ENCODE results near the gene RFC4.
"Not testable (repeated sequence)": the region's sequence is repeated elsewhere in the genome, so short reads cannot be mapped to it uniquely, and the experiment has no call there.

The RFC4 gene

DNA sequence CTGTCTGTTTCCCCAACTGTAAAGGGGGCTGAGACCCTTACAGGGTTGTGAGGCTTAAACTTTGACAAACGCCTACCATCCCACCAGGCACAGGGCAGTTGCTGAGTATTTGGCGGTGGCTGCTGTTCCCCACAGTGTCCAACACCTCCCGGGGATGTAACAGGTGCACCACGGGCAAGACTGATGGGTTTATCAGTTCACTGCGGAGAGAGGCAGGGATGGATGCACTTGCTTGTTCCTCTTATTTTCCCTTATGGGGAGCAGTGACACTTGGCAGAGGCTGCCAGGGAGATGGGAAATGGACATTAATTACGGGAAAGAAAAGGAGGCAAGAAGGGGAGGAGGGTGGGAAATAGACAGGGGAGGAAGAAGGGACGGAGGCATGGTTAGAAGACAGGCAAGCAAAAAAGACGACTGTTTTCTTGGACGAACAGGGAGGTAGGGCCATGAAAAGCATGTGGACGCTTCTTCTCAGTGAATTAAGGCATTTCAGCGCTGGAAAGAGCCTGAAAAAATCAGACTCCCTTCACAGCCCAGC lies 19.7 kb upstream of the RFC4 start:
- Histone ChIP-seq H3K36me3 (no peaks in the 10 kb centered on the region), H3K9me3 (no peaks in the 10 kb centered on the region), H3K9ac (no peak overlapping the region), H3K27ac (no peak overlapping the region), H3K4me3 (peak overlapping the region; percentile 79), H4K20me1 (peaks cover 15% of the 10 kb centered on the region), H3K27me3 (peaks cover 63% of the 10 kb centered on the region), H3K4me1 (peaks cover 26% of the 10 kb centered on the region), H3K4me2 (peak overlapping the region; percentile 98)
- TF ChIP-seq Cebpa-rat (IDR thresholded peaks at IDR 0.05), result no peak

DNA sequence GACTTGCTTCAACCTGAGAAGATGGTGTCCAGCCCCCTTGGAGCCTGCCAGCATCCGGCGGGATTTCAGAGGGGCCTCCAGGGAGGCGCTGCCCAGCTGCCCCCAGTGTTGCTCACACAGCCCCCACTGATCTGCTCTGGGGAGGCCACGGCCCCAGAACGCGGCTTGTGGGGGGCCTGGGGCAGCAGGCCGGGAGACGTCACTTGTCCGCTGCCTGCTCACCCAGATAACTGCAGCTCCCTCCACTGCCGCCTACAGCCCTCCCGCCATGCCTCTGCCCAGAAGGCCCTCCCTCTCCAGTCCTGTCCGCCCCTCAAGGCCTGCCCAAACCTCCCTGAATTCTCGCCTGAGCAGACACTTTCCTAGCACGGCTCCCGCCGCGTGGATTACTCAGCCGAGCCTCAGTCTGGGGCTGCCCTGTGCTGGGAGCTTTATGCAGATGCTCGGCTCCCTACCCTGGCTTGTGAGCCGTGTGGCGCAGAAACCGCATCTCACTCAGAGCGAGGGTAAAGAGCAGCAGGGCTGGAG lies 19.1 kb upstream of the RFC4 start:
- H3K9me3 ChIP-seq, result no peaks in the 10 kb centered on the region
- H3K9ac ChIP-seq, result no peak overlapping the region
- TF ChIP-seq Cebpa-rat (IDR thresholded peaks at IDR 0.05), result no peak
- no peaks in the 10 kb centered on the region for H3K36me3 ChIP-seq
- peak overlapping the region; percentile 98 for H3K4me2 ChIP-seq
- H3K4me3 ChIP-seq, result peak overlapping the region; percentile 12; the same call in 1 of the 2 replicates
- no peak overlapping the region for H3K27ac ChIP-seq
- peaks cover 63% of the 10 kb centered on the region for H3K27me3 ChIP-seq
- H3K4me1 ChIP-seq, result peaks cover 26% of the 10 kb centered on the region
- H4K20me1 ChIP-seq, result peaks cover 15% of the 10 kb centered on the region

DNA sequence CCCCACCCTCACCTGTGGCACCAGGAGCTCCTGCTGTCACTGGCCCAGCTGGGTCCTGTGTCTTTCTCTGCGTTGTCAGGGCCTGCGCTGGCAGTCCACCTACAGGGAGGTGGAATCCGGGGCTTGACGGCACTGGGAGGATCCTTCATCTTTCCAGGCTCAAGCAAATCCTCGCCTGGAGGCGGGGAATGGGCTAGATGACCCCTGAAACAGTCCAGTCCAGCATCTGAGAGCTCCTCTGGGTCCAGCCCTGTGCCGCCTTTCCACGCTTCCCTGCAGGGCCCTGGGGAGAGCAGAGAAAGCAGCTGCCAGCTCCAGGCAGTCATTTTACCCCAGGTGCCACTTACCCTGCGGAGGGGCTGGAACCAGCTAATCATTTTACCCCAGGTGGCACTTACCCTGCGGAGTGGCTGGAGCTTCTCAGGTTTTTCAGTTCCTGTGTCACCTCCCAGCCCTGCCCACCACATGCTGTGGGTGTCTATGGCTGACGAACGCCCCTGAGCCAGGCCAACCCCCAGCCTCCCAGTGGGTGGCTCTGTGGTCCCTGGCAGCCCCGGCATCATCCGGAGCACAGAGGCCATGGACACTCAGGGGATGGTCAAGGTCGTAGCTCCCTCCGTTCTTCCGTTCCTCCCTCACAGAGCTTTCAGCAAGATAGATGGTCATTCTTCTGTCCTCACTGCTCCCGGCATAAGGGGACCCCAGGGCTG lies 18.3 kb upstream of the RFC4 start:
- Histone ChIP-seq H3K4me2 (0 out of 2 replicates have a peak overlapping the region, but pooled peaks have one; percentile 98), H4K20me1 (peaks cover 15% of the 10 kb centered on the region), H3K36me3 (no peaks in the 10 kb centered on the region), H3K27ac (no peak overlapping the region), H3K4me1 (peaks cover 26% of the 10 kb centered on the region), H3K27me3 (peaks cover 55% of the 10 kb centered on the region), H3K9me3 (no peaks in the 10 kb centered on the region), H3K9ac (no peak overlapping the region), H3K4me3 (no peak overlapping the region)
- no peak for TF ChIP-seq Cebpa-rat (IDR thresholded peaks at IDR 0.05)

DNA sequence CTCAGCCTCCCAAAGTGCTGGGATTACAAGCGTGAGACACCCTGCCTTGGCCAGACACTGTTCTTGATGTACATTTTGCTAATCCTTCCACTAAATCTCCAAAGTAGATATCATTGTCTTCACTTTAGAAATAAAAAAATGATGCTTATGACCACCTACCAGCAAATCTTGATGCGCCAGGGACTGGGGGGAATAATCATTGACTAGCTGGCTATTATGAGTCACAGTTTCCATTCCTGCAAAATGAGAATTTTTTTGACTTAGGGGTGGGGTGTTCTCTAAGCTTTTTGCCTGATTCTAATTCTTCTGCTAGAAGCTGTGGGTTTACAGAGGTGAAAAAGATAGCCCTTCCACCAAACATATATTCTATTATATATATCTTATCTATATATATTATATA lies 17.1 kb upstream of the RFC4 start:
- Histone ChIP-seq H3K9ac (no peak overlapping the region), H3K36me3 (no peaks in the 10 kb centered on the region), H3K4me3 (no peak overlapping the region), H3K4me1 (peaks cover 26% of the 10 kb centered on the region), H4K20me1 (peaks cover 15% of the 10 kb centered on the region), H3K27ac (no peak overlapping the region), H3K9me3 (no peaks in the 10 kb centered on the region), H3K4me2 (no peak overlapping the region), H3K27me3 (peaks cover 43% of the 10 kb centered on the region)
- no peak for TF ChIP-seq Cebpa-rat (IDR thresholded peaks at IDR 0.05)

DNA sequence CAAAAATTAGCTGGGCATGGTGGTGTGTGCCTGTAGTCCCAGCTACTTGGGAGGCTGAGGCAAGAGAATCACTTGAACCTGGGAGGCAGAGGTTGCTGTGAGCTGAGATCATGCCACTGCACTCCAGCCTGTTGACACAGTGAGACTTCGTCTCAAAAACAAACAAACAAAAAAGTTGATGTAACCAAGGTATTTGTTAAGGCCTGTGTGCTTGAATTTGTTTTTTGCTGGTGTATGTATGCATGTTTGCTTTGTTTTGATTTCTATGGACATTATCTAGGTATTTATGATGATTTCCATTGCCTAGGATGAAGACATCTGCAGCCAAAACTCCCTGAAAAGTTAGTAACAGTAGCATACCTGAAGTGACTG lies 16.1 kb upstream of the RFC4 start:
- Histone ChIP-seq H3K27me3 (peaks cover 33% of the 10 kb centered on the region), H3K4me1 (peaks cover 26% of the 10 kb centered on the region), H4K20me1 (peaks cover 15% of the 10 kb centered on the region)
- not testable (repeated sequence) for H3K4me2 ChIP-seq, H3K9ac ChIP-seq, H3K36me3 ChIP-seq, H3K4me3 ChIP-seq, H3K27ac ChIP-seq, H3K9me3 ChIP-seq

DNA sequence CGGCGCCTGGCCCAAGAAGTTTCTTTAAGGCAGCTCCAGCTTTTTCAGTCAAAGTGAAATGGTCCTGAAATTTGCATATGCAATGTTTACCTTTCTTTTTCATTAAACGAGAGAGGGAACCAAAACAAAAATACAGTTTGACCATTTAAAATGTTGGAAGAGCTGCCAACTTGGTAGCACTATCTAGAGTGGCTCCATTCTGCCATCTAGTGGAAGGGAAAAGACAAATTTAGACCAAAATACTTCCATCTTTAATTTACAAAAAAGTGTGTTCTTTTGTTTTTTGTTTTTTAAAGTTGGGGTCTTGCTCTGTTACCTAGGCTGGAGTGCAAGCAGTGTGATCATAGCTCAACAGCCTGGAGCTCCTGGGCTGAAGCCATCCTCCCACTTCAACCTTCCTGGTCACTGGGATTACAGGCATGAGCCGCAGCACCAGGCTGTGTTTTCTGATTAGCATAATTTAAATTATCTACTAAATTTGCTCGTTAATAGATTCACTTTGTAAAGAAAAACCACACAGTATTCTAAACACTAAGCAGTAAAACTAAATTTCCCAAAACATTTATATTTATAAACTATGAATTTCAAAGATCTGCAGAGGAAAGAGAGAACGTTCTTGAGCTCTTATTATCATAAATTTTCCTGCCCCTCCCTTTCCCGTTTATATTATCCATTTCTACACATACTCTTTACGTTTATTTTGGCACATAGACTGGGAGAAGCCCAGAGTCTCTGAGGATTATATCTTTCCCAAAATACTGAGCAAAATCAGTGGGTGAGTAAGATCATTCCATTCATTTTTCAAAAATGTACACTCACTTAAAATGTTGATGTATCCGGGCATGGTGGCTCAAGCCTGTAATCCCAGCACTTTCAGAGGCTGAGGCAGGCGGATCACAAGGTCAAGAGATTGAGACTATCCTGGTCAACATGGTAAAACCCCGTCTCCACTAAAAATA lies 15.4 kb upstream of the RFC4 start:
- no peak overlapping the region for H3K4me2 ChIP-seq
- H3K36me3 ChIP-seq, result no peaks in the 10 kb centered on the region
- H3K4me3 ChIP-seq, result no peak overlapping the region
- no peaks in the 10 kb centered on the region for H3K9me3 ChIP-seq
- H3K4me1 ChIP-seq, result peaks cover 26% of the 10 kb centered on the region
- no peak overlapping the region for H3K27ac ChIP-seq
- peaks cover 29% of the 10 kb centered on the region for H3K27me3 ChIP-seq
- H4K20me1 ChIP-seq, result peaks cover 15% of the 10 kb centered on the region
- H3K9ac ChIP-seq, result no peak overlapping the region
- no peak for TF ChIP-seq Cebpa-rat (IDR thresholded peaks at IDR 0.05)

DNA sequence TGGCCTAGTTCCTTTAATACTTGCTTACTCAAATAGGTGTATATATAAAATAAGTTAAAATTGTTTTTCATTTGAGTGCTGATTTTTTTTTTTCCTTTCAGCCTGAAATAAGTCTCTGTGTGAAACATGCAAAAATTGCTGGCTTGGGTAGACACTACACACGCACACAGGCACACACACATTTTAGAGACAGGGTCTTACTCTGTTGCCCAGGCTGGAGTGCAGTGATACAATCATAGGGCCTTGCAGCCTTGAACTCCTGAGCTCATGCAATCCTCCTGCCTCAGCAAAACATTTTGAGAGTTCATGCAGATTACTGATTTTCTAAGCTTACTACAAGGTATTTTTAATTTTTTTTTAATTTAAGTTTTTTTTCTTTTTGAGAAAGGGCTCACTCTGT lies 12.7 kb upstream of the RFC4 start:
- H3K9ac ChIP-seq, result no peak overlapping the region
- H3K9me3 ChIP-seq, result no peaks in the 10 kb centered on the region
- TF ChIP-seq Cebpa-rat (IDR thresholded peaks at IDR 0.05), result no peak
- no peak overlapping the region for H3K4me2 ChIP-seq
- no peak overlapping the region for H3K27ac ChIP-seq
- H4K20me1 ChIP-seq, result no peaks in the 10 kb centered on the region
- H3K4me3 ChIP-seq, result no peak overlapping the region
- no peaks in the 10 kb centered on the region for H3K36me3 ChIP-seq
- H3K4me1 ChIP-seq, result no peaks in the 10 kb centered on the region; the same call in 1 of the 2 replicates
- H3K27me3 ChIP-seq, result peaks cover 1% of the 10 kb centered on the region

DNA sequence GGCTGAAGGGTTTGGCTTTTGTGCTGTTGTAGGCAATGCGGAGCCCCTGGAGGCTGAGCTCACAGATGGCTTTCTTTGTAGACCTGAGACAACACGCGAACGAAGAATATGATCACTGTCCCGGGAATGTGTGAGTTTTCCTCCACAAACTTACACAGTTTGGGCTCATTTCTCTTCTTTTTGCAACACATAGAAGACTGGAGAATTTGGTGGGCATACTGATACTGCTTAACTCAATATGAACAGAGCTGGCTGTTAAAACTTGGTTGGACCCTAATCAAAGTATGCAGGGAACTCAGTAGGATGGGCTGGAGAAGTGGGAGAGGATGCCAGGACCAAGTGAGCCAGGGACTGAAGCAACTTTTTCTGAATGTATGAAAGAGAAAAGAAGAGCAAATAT lies 12.2 kb upstream of the RFC4 start:
- Histone ChIP-seq H3K4me1 (no peaks in the 10 kb centered on the region), H4K20me1 (no peaks in the 10 kb centered on the region), H3K27me3 (no peaks in the 10 kb centered on the region), H3K4me3 (no peak overlapping the region), H3K4me2 (no peak overlapping the region), H3K9me3 (no peaks in the 10 kb centered on the region), H3K36me3 (no peaks in the 10 kb centered on the region), H3K9ac (no peak overlapping the region), H3K27ac (no peak overlapping the region)
- TF ChIP-seq Cebpa-rat (IDR thresholded peaks at IDR 0.05), result no peak

DNA sequence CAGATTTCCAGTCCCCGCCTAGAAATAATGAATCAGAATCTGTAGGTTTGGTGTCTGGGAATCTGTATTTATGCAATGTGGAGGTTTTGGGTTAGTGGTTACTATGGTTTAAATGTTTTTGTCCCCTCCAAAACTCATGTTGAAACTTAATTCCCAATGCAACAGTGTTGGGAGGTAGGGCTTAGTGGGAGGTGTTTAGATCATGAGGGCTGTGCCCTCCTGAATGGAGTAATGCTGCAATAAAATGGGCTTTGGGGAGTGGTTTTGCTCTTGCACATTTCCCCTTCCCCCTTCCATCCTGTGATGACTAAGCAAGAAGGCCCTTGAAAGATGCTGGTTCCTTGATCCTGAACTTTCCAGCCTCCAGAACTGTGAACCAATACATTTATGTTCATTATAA lies 9.2 kb upstream of the RFC4 start:
- Histone ChIP-seq H3K4me2 (no peak overlapping the region), H3K27me3 (no peaks in the 10 kb centered on the region), H3K27ac (no peak overlapping the region), H3K4me3 (no peak overlapping the region), H3K9ac (no peak overlapping the region), H3K36me3 (no peaks in the 10 kb centered on the region), H3K4me1 (no peaks in the 10 kb centered on the region), H3K9me3 (no peaks in the 10 kb centered on the region), H4K20me1 (no peaks in the 10 kb centered on the region)
- no peak for TF ChIP-seq Cebpa-rat (IDR thresholded peaks at IDR 0.05)

DNA sequence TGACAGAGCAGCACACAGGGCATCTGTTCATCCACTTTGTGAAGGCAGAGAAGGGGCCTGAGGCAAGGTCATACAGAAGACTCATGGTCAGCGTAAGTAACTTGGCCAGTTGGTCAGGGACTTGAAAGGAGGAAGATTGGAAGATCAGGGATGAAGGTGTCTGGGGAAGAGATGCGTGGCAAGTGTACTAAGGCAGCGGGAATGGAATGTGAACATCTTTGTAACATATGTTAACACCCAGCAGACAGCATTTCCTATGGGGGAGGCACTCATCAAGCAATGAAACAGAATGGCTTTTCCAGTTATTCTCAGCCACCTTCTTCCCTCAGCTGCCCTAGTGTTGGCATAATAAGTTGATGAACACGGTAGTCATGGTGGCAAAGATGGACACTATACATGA lies 7.8 kb upstream of the RFC4 start:
- no peaks in the 10 kb centered on the region for H3K36me3 ChIP-seq
- no peaks in the 10 kb centered on the region for H3K4me1 ChIP-seq
- no peaks in the 10 kb centered on the region for H4K20me1 ChIP-seq
- H3K4me2 ChIP-seq, result no peak overlapping the region
- H3K27me3 ChIP-seq, result no peaks in the 10 kb centered on the region
- H3K9ac ChIP-seq, result no peak overlapping the region
- H3K27ac ChIP-seq, result no peak overlapping the region
- no peak overlapping the region for H3K4me3 ChIP-seq
- no peaks in the 10 kb centered on the region for H3K9me3 ChIP-seq
- no peak for TF ChIP-seq Cebpa-rat (IDR thresholded peaks at IDR 0.05)

DNA sequence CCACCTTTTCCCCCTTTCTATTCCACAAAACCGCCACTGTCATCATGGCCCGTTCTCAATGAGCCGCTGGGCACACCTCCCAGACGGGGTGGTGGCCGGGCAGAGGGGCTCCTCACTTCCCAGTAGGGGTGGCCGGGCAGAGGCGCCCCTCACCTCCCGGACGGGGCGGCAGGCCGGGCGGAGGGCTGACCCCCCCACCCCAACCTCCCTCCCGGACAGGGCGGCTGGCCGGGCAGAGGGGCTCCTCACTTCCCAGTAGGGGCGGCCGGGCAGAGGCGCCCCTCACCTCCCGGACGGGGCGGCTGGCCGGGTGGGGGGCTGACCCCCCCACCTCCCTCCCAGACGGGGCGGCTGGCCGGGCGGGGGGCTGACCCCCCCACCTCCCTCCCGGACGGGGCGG lies 5.0 kb upstream of the RFC4 start:
- H3K27me3 ChIP-seq, result not testable (repeated sequence)

More for the DNA sequence above, 5.0 kb upstream of the RFC4 start:
- not testable (repeated sequence) for H3K4me2 ChIP-seq, H4K20me1 ChIP-seq, H3K9me3 ChIP-seq, H3K36me3 ChIP-seq, H3K27ac ChIP-seq, H3K9ac ChIP-seq, H3K4me3 ChIP-seq
- peaks cover 12% of the 10 kb centered on the region for H3K4me1 ChIP-seq
